GM10847 (cell line): Measurements from ENCODE around the gene CCDC106.
A peak's percentile ranks its signal among the peaks of the same experiment; 100 is the strongest.

Experiments used
- POLR2A ChIP-seq: IDR thresholded peaks from 2 replicates; pipeline ENCODE4 v1.6.1; 2011; ENCODE audit not compliant: insufficient read length; ENCODE audit errors: extremely low read depth

Gene CCDC106

DNA sequence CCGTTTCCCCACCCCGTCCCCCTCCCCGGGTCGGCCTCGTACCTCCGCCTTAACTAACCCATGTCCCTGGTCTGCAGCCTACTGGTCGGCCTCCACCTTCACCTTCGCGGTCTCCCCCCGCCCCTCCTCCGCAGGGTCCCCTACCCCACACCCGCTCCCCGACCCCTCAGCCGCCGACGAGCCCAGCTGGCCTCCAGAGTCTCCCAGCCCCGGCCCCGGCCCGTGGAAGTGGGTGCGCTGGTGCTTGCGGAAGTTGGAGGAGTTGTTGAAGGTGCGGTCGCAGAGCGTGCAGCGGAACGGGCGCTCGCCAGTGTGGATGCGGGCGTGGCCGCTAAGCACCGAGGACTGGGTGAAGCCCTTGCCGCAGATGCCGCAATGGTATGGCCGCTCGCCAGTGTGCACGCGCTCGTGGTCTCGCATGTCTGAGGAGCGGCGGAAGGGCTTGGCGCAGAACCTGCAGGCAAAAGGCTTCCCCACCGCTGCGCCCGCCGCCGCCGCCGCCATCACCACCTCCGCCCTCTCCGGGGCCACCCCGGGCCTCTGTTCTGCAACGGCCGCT, 26.3 kb upstream of the CCDC106 start:
- TF ChIP-seq POLR2A = no peak

DNA sequence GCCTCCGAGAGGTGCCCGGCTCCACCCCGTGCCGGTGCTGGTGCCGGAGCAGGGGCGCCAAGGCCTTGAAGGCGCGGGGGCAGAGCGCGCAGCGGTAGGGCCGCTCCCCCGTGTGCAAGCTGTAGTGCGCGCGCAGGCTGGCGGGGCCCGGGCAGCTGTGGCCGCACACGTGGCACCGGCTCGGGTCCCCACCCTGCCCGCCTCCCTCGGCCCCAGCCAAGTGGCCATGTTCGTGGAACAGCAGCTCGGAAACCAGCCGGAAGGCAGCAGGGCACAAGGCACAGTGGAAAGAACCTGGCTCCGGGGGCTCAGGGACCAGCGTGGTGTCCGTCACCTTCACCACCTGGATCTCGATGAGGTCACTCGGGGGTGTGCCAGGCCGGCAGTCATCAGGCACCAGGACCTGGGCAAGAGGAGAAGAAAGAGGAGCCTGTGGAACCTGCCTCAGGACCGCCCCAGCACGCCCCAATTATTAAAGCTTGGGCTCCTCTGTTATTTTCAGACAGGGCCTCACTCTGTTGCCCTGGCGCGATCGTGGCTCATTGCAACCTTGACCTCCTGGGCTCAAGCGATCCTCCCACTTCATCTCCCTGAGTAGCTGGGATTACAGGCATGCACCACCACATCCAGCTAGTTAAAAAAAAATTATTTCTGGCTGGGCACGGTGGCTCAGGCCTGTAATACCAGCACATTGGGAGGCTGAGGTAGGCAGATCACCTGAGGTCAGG, 25.6 kb upstream of the CCDC106 start:
- no peak for TF ChIP-seq POLR2A

DNA sequence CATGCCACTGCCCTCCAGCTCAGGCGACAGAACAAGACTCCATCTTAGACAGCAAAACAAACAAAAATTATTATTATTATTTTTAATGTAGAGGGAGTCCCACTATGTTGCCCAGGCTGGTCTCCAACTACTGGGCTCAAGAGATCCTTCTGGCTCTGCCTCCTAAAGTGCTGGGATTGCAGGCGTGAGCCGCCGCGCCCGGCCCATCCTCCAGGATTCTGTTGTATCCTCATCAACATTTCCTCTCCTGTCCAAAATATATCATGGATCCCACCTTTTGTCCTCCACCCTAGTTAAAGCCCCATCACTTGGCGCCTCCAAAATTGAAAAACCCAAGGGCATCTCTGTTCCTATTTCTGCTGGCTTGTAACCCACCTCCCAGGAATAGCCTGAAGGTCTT, 24.9 kb upstream of the CCDC106 start:
- no peak for TF ChIP-seq POLR2A

DNA sequence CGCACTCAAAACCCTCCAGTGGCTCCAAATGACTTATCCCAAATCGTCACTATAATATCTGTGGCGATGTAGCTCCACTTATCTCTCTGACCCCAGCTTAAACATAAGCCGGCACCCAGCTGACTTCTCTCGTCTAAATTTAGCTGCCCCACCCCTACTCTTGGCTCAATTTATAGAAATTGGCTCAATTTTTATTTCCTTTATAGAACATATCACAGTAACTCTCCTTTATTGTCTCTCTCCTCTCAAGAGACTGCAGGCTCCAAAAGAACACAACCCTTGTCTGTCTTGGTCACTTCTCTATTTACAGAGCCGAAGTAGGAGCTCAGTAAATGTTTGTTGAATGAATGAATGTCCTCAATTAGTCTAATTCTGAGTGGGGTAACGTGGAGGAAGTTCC, 24.5 kb upstream of the CCDC106 start:
- no peak for TF ChIP-seq POLR2A

DNA sequence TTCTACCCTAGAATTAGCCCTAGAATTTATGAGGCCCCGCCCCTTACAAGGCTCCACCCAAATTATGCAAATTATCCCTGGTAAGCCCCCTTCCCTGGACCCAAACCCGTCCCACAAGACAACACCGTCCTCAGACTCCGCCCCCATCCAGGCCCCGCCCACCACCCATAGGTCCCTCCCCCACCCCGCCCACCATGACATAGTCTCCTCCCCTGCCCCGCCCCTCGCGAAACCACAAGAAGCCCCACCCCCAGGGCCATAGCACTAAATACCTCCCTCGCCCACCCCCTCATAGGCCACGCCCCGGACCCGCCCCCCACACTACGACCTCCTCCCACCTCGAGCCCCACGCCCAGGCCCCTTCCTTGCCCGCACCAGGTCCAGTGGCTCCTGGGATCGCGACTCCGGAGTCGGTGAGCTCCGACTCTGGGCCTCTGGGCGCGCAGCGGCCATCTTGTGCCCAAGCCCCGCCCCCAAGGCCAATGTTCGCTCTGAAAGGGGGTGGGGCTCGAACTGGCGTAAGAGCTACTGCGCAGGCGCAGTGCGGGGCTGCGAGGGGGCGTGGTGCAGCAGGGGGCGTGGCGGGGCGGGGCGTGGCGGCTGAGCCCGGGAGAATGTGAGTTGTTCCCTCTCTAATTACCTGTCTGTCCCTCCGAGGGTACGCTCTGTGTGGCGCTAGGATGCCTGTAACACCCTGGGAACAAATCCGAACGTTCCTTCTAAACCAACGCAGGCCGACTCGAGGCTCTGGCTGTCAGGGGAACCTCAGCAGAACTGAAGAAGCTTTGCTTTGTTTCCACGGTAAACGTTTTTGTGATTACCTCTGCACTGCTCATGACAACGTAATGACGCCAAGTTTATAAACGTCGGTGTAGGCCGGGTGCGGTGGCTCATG, 23.7 kb upstream of the CCDC106 start, which contains the start of gene ZNF784:
Gene ZNF784 (minus strand): TSS at position 458 of the 895 bp plus-strand sequence. CDS start 5 bp downstream, at position 453.
- peak; percentile 78 for TF ChIP-seq POLR2A

DNA sequence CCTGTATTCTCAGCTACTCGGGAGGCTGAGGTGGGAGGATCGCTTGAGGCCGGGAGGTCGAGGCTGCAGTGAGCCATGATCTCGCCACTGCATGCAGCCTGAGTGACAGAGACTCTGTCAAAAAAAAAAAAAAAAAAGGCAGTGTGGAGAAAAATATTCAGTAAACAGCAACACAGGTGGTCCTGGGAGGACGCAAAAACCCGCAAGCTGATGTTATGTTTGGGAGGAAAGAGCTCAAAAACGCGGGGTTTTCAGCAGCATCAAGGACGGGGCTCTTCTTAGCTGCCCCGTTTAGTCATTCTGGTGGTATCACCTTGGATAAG, 23.0 kb upstream of the CCDC106 start:
- TF ChIP-seq POLR2A = no peak

DNA sequence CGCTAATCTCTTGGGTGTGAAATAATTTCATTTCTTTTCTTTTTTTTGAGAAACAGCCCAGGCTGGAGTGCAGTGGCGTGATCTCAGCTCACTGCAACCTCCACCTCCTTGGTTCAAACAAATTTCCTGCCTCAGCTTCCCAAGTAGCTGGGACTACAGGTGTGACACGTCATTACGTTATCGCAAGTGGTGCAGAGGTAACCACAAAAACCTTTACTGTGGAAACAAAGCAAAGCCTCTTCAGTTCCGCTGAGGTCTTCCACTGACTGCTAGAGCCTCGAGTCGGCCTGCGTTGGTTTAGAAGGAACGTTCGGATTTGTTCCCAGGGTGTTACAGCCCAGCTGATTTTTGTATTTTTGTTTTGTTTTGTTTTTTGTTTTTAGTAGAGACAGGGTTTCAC, 21.7 kb upstream of the CCDC106 start:
- TF ChIP-seq POLR2A = no peak

DNA sequence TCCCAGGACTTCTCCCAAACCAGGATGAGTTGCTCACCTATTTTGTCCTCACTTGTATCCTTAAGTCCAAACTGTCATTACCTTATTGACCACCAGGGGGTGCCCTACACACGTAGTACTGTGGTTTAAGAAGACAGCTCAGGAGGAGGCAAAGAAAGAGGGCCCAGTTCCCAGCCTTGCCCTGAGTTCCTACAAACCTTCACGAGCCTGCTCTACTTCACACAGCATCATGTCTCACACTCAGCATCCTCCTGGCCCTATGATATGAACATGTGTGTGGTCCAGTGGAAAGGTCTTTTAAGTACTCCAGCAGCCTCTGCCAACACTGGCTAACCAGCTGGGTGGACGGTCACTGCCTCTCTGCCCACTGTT, 15.6 kb upstream of the CCDC106 start:
- no peak for TF ChIP-seq POLR2A

DNA sequence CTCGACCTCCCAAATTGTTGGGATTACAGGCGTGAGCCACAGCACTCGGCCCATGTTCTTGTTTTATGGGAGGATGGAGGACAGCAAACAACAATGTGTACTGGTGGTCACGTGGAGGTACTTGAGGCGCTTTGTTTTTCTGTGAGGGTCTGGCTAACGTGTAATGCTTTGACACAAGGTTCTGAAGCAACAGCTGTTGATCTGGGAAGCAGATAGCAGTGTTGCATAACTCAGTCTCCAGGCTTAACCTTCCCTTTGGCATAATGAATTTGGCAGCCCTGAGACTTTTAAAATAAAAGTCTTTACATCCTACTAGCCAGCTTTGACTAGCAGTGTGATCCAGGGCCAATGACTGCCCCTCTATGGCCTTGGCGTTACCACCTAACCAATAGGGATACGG, 14.2 kb upstream of the CCDC106 start:
- TF ChIP-seq POLR2A = no peak

DNA sequence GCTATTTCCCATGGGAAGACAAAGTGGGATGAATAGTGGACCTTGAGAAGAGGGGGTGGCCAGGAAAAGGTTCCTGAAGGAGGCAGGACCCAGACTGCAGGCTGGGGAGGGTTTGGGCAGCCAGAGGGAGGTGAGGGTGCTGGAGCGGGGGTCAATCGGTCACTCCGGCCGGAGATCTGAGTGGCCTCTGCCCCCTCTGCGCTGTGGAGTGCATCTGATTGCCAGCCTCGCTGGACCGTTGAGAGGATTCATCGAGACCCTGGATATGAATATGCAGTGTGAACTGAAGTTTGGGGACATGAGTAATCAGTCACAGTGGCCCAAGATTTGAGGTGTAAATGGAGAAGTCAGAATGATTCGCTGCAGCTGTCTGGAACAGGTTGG, 12.7 kb upstream of the CCDC106 start:
- TF ChIP-seq POLR2A = no peak

DNA sequence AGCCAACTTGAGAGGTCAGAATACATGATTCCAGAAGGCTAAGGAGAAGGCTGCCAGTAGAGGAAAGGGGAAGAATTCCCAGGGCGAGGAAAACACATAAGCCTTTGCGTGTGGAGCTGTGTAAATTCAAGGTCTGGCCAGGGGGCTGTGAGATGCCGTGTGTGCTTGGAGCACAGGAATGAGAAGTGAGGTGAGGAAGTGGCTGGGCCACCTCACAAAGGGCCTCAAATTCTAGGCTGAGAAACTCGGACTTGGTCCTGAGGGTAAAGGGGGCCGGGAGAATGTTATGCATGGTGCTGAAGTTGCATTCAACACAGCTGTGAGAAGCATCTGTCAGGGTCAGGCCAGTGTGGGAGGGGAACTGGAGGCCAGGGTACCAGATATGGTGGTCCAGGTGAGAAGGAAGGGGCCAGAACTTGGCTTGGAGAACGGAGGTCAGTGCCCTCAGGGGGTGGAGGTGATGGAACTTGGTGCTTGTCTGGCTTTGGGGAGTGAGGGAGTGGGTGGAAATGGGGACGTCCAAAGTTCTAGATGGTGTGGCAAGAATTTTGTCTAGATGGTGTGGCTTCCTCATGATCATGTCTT, 12.1 kb upstream of the CCDC106 start:
- no peak for TF ChIP-seq POLR2A

DNA sequence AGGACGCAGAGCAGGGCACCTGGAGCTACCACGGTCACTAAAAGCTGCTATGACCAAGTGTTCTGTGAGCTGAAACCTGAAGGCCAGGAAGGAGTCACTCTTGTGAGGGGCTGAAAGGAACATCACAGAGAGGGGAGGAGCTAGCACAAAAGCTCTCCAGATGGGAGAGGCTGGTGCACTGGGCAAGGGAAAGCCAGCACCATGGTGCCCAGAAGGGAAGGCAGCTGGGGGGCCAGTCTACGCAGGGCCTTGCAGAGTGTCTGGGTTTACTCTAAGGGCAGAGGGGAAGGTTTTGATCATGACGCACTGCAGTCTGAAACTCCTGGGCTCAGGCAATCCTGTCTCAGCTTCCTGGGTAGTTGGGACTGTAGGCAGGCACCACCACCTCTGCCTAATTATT, 11.3 kb upstream of the CCDC106 start:
- TF ChIP-seq POLR2A = no peak

DNA sequence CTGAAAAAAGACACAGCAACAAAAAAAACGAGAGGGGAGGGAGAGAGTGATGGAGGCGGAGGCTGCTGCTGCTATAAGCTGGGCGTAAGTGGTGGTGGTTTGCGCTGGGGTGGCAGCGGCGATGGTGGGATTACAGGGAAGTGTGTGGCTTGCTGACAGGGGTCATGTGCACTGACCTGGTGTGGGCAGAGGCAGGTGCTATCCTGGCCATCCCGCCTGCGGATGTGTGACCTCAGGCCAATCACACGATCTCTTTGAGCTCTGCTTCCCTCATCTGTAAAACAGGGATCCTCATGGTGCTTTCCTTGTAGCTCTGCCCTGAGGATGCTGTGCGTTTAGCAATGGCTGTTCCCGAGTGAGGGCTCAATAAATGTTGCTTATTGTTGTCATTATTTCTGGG, 10.5 kb upstream of the CCDC106 start:
- no peak for TF ChIP-seq POLR2A

DNA sequence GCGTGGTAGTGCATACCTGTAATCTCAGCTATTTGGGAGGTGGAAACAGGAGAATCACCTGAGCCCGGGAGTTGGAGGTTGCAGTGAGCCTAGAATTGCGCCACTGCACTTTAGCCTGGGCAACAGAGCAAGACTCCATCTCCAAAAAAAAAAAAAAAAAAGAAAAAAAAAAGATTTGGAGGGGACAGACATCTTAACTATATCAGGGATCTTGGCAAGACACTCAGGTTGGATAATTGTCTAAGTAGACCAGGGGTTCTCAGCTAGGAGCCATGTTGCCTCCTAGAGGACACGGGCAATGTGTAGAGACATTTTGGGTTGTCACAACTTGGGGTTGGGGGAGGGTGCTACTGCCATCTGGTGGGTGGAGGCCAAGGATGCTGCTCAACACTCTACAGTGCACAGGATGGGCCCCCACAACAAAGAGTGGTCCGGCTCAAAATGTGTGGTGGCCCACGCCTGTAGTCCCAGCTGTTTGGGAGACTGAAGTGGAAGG, 9.1 kb upstream of the CCDC106 start:
- no peak for TF ChIP-seq POLR2A

DNA sequence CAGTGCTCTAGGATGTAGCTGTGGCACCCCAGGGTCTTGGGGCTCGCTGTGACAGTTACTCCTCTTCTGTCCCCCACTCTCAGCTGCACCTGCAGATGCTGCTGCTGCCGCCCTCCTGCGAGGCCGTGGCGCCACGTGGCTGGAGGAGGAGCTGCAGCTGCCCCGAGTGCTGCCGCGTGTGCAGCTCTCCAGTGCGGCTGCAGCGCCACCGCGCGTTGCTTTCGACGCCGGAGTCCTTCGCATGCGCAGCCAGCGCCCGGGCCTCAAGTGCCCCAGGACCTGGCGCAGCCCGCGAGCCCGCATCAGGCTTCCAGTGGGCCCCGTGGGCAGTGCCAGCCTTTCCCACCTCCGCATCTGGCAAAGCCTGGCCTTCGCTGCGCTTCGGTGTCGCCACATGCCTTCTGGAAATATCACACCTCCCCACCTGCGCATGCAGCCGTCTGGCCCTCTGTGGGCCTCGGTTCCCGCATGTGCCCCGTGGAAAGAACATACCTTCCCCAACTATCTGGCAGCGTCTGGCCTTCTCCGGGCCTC, 7.9 kb upstream of the CCDC106 start:
- no peak for TF ChIP-seq POLR2A
